Measurements from ENCODE around the gene BRIP1.
"Not testable (repeated sequence)": the region's sequence is repeated elsewhere in the genome, so short reads cannot be mapped to it uniquely, and the experiment has no call there.

The BRIP1 gene

GRCh38 chr17:61734466-61734865 is 128.9 kb downstream of the BRIP1 start:
- H3K4me1 ChIP-seq (ENCODE audit: insufficient read depth, low read length), result no peaks in the 10 kb centered on the region
- H3K27me3 ChIP-seq (ENCODE audit: control insufficient read depth in 1 of 2, insufficient read depth in 2 of 2, low read length in 2 of 2), result no peaks in the 10 kb centered on the region
- no peaks in the 10 kb centered on the region for H3K36me3 ChIP-seq (ENCODE audit: insufficient read depth, low read length)
- no peaks in the 10 kb centered on the region for H3K9me3 ChIP-seq (ENCODE audit: low read length)
- no peak overlapping the region for H3K9ac ChIP-seq (ENCODE audit: low read length)
- H3K4me3 ChIP-seq (ENCODE audit: low read depth in 1 of 2, low read length in 2 of 2), result no peak overlapping the region
- H3K27ac ChIP-seq (ENCODE audit: low read depth, low read length), result no peak overlapping the region

DNA sequence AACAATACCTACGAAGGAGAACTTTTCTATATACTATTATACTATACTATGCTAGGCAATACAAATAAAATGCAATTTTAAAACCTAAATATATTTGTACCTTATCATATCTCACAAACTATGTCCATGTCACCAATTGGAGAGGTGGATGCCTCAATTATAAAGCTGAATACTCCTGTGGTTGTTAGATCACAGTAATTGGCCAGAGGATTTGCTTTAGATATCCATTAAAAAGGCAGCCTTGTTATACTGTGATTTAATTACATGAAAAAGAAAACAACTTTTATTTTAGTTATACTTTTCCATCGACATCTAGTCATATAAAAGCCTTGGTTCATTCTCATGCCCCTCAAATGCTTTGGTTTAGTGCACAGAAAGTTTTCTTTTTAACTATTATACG is 129.3 kb downstream of the BRIP1 start:
- Histone ChIP-seq H3K36me3 (ENCODE audit: insufficient read depth, low read length) (no peaks in the 10 kb centered on the region), H3K9me3 (ENCODE audit: low read length) (no peaks in the 10 kb centered on the region), H3K9ac (ENCODE audit: low read length) (no peak overlapping the region), H3K4me1 (ENCODE audit: insufficient read depth, low read length) (no peaks in the 10 kb centered on the region), H3K27ac (ENCODE audit: low read depth, low read length) (no peak overlapping the region), H3K27me3 (ENCODE audit: control insufficient read depth in 1 of 2, insufficient read depth in 2 of 2, low read length in 2 of 2) (no peaks in the 10 kb centered on the region), H3K4me3 (ENCODE audit: low read depth in 1 of 2, low read length in 2 of 2) (no peak overlapping the region)

DNA sequence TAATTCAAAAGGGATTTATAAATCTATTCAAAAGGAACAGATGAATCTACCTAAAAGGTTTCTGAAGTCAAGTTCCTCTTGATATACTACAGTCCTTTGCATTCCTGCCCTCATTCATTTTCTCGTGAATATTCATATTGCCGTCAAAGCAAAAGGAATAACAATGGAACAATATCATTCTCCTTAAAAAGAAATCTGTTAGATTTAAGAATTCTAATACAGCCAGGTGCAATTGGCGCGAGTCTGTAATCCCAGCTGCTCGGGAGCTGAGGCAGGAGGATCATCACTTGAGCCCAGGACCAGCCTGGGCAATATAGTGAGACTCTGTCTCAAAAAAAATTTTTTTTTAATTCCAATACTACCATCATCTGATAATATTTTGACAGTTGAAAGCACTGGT is 130.3 kb downstream of the BRIP1 start:
- Histone ChIP-seq H3K9me3 (ENCODE audit: low read length) (no peaks in the 10 kb centered on the region), H3K4me3 (ENCODE audit: low read depth in 1 of 2, low read length in 2 of 2) (no peak overlapping the region), H3K4me1 (ENCODE audit: insufficient read depth, low read length) (no peaks in the 10 kb centered on the region), H3K9ac (ENCODE audit: low read length) (no peak overlapping the region), H3K36me3 (ENCODE audit: insufficient read depth, low read length) (no peaks in the 10 kb centered on the region), H3K27me3 (ENCODE audit: control insufficient read depth in 1 of 2, insufficient read depth in 2 of 2, low read length in 2 of 2) (no peaks in the 10 kb centered on the region), H3K27ac (ENCODE audit: low read depth, low read length) (no peak overlapping the region)

DNA sequence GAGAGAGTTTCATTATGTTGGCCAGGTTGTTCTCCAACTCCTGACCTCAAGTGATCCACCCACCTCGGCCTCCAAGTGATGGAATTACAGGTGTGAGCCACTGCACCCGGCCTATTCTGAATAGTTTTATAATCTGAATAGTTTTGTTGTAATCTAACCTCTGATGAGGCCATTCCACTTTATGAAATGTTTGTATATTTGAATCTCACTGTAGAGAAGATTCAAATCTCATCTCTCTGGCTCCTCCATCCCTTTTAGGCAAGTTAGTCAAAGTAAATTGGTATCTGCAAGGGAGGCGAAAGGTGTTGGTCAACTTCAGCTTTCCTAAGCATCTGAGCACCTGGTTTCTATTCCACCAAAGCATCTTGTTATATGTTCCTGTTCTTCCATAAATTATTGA is 131.2 kb downstream of the BRIP1 start:
- Histone ChIP-seq H3K9ac (ENCODE audit: low read length) (no peak overlapping the region), H3K27ac (ENCODE audit: low read depth, low read length) (no peak overlapping the region), H3K4me1 (ENCODE audit: insufficient read depth, low read length) (no peaks in the 10 kb centered on the region), H3K9me3 (ENCODE audit: low read length) (no peaks in the 10 kb centered on the region), H3K4me3 (ENCODE audit: low read depth in 1 of 2, low read length in 2 of 2) (no peak overlapping the region), H3K36me3 (ENCODE audit: insufficient read depth, low read length) (no peaks in the 10 kb centered on the region), H3K27me3 (ENCODE audit: control insufficient read depth in 1 of 2, insufficient read depth in 2 of 2, low read length in 2 of 2) (no peaks in the 10 kb centered on the region)

DNA sequence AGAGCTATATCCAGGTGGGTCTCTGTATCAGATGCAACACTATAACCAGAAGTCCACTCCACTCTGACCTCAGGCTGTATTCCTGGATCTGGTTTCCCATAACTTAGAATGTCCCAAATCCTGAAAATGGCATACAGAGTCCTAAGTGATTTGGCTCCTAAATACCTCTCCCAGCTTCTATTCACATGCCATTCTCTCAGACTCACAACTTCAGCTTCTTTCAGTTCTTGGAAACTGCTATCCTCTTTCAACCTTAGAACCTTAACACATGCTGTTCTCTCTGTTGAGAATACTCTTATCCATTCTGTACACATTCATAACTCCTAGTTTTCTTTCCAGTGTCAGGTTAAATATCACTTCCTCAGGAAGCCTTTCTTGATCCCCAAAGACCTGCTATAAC is 132.0 kb downstream of the BRIP1 start:
- H3K27ac ChIP-seq (ENCODE audit: low read depth, low read length), result no peak overlapping the region
- H3K4me1 ChIP-seq (ENCODE audit: insufficient read depth, low read length), result no peaks in the 10 kb centered on the region
- H3K36me3 ChIP-seq (ENCODE audit: insufficient read depth, low read length), result no peaks in the 10 kb centered on the region
- H3K9me3 ChIP-seq (ENCODE audit: low read length), result no peaks in the 10 kb centered on the region
- no peak overlapping the region for H3K4me3 ChIP-seq (ENCODE audit: low read depth in 1 of 2, low read length in 2 of 2)
- H3K9ac ChIP-seq (ENCODE audit: low read length), result no peak overlapping the region
- no peaks in the 10 kb centered on the region for H3K27me3 ChIP-seq (ENCODE audit: control insufficient read depth in 1 of 2, insufficient read depth in 2 of 2, low read length in 2 of 2)

- Histone ChIP-seq H3K27ac (ENCODE audit: low read depth, low read length) (no peak overlapping the region), H3K9me3 (ENCODE audit: low read length) (no peaks in the 10 kb centered on the region), H3K27me3 (ENCODE audit: control insufficient read depth in 1 of 2, insufficient read depth in 2 of 2, low read length in 2 of 2) (no peaks in the 10 kb centered on the region), H3K4me3 (ENCODE audit: low read depth in 1 of 2, low read length in 2 of 2) (no peak overlapping the region), H3K9ac (ENCODE audit: low read length) (no peak overlapping the region), H3K4me1 (ENCODE audit: insufficient read depth, low read length) (no peaks in the 10 kb centered on the region), H3K36me3 (ENCODE audit: insufficient read depth, low read length) (no peaks in the 10 kb centered on the region)
Observed at GRCh38 chr17:61729690-61730268, 133.5 kb downstream of the BRIP1 start.

DNA sequence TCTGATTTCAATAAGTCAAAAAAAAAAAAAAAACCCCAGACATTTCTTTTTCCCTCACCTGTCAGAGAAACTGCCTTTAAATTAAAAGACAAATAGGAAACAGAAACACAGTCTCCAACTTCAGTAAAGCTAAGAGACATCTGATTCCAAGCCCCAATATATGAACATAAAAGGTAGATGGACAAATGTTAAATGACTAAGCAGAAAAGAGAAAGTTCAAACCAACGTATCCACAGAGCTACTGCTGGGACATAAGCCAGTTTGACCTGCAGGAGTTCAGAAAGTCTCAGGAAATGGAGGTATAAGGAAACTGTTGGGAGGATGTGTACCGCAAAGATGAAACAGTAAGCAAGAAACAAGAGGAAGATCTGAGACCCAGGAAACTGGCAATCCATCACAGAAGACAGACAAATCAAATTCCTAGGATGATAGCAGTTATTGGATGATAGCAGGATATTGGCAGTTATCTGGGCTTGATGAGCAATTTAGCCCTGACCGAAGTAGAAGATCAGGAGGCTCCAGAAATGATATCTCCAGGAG is 135.0 kb downstream of the BRIP1 start:
- Histone ChIP-seq H3K27ac (ENCODE audit: low read depth, low read length) (no peak overlapping the region), H3K4me1 (ENCODE audit: insufficient read depth, low read length) (no peaks in the 10 kb centered on the region), H3K9me3 (ENCODE audit: low read length) (no peaks in the 10 kb centered on the region), H3K4me3 (ENCODE audit: low read depth in 1 of 2, low read length in 2 of 2) (no peak overlapping the region), H3K36me3 (ENCODE audit: insufficient read depth, low read length) (no peaks in the 10 kb centered on the region), H3K9ac (ENCODE audit: low read length) (no peak overlapping the region), H3K27me3 (ENCODE audit: control insufficient read depth in 1 of 2, insufficient read depth in 2 of 2, low read length in 2 of 2) (no peaks in the 10 kb centered on the region)

DNA sequence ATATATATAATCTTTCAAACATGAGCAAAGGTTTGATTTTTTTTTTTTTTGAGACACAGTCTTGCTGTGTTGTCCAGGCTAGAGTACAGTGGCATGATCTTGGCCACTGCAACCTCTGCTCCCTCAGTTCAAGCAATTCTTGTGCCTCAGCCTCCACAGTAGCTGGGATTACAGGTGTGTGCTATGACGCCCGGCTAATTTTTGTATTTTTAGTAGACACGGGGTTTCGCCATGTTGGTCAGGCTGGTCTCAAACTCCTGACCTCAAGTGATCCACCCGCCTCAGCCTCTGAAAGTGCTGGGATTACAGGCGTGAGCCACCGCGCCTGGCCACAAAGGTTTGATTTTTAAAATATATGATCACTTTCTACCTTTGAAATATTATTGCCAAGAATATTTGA is 135.5 kb downstream of the BRIP1 start:
- H3K9ac ChIP-seq (ENCODE audit: low read length); H3K4me3 ChIP-seq (ENCODE audit: low read depth in 1 of 2, low read length in 2 of 2); H3K27ac ChIP-seq (ENCODE audit: low read depth, low read length); H3K36me3 ChIP-seq (ENCODE audit: insufficient read depth, low read length); H3K27me3 ChIP-seq (ENCODE audit: control insufficient read depth in 1 of 2, insufficient read depth in 2 of 2, low read length in 2 of 2); H3K9me3 ChIP-seq (ENCODE audit: low read length); H3K4me1 ChIP-seq (ENCODE audit: insufficient read depth, low read length): not testable (repeated sequence)

GRCh38 chr17:61726977-61727376 is 136.4 kb downstream of the BRIP1 start:
- no peaks in the 10 kb centered on the region for H3K36me3 ChIP-seq (ENCODE audit: insufficient read depth, low read length)
- H3K4me3 ChIP-seq (ENCODE audit: low read depth in 1 of 2, low read length in 2 of 2), result no peak overlapping the region
- no peak overlapping the region for H3K9ac ChIP-seq (ENCODE audit: low read length)
- H3K4me1 ChIP-seq (ENCODE audit: insufficient read depth, low read length), result no peaks in the 10 kb centered on the region
- H3K27me3 ChIP-seq (ENCODE audit: control insufficient read depth in 1 of 2, insufficient read depth in 2 of 2, low read length in 2 of 2), result no peaks in the 10 kb centered on the region
- H3K9me3 ChIP-seq (ENCODE audit: low read length), result no peaks in the 10 kb centered on the region
- no peak overlapping the region for H3K27ac ChIP-seq (ENCODE audit: low read depth, low read length)

- no peaks in the 10 kb centered on the region for H3K9me3 ChIP-seq (ENCODE audit: low read length)
- H3K9ac ChIP-seq (ENCODE audit: low read length), result no peak overlapping the region
- H3K27me3 ChIP-seq (ENCODE audit: control insufficient read depth in 1 of 2, insufficient read depth in 2 of 2, low read length in 2 of 2), result no peaks in the 10 kb centered on the region
- no peaks in the 10 kb centered on the region for H3K36me3 ChIP-seq (ENCODE audit: insufficient read depth, low read length)
- no peaks in the 10 kb centered on the region for H3K4me1 ChIP-seq (ENCODE audit: insufficient read depth, low read length)
- no peak overlapping the region for H3K4me3 ChIP-seq (ENCODE audit: low read depth in 1 of 2, low read length in 2 of 2)
- H3K27ac ChIP-seq (ENCODE audit: low read depth, low read length), result no peak overlapping the region
Observed at GRCh38 chr17:61724777-61725176, 138.6 kb downstream of the BRIP1 start.

DNA sequence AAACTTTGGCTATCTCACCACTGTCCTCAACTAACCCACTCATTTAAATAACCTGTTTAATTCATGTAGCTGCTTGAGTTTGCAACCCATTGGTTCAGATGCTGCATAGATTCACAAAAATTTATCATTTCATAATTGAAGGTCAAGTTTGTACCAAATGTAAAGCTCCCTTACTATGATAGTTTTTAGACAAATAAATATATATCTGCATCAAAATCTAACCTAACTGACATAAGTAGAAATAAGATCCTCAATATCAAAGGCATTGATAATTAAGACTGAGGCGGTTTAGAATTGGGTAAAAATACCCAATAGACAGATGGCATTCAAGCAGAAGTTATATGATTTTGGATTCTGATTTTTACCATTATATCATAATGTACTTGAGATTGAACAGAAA is 139.4 kb downstream of the BRIP1 start:
- Histone ChIP-seq H3K36me3 (ENCODE audit: insufficient read depth, low read length) (no peaks in the 10 kb centered on the region), H3K9ac (ENCODE audit: low read length) (no peak overlapping the region), H3K9me3 (ENCODE audit: low read length) (no peaks in the 10 kb centered on the region), H3K4me1 (ENCODE audit: insufficient read depth, low read length) (no peaks in the 10 kb centered on the region), H3K27me3 (ENCODE audit: control insufficient read depth in 1 of 2, insufficient read depth in 2 of 2, low read length in 2 of 2) (no peaks in the 10 kb centered on the region), H3K27ac (ENCODE audit: low read depth, low read length) (no peak overlapping the region), H3K4me3 (ENCODE audit: low read depth in 1 of 2, low read length in 2 of 2) (no peak overlapping the region)

GRCh38 chr17:61723183-61723582 is 140.1 kb downstream of the BRIP1 start:
- no peaks in the 10 kb centered on the region for H3K9me3 ChIP-seq (ENCODE audit: low read length)
- no peaks in the 10 kb centered on the region for H3K4me1 ChIP-seq (ENCODE audit: insufficient read depth, low read length)
- no peaks in the 10 kb centered on the region for H3K36me3 ChIP-seq (ENCODE audit: insufficient read depth, low read length)
- H3K27ac ChIP-seq (ENCODE audit: low read depth, low read length), result no peak overlapping the region
- H3K27me3 ChIP-seq (ENCODE audit: control insufficient read depth in 1 of 2, insufficient read depth in 2 of 2, low read length in 2 of 2), result no peaks in the 10 kb centered on the region
- H3K9ac ChIP-seq (ENCODE audit: low read length), result no peak overlapping the region
- no peak overlapping the region for H3K4me3 ChIP-seq (ENCODE audit: low read depth in 1 of 2, low read length in 2 of 2)
